ENCODE measurements around the gene ARPC5. TPM values are rescaled to one million over a fixed set of nuclear protein-coding genes. Genes with fewer than 3 reads are reported as not detected.
"Not testable (repeated sequence)": the region's sequence is repeated elsewhere in the genome, so short reads cannot be mapped to it uniquely, and the experiment has no call there.

Gene ARPC5
- total RNA-seq, 1 experiment from 2014 or later, result 156 TPM

GRCh38 chr1:183648042-183648441, 12.5 kb upstream of the ARPC5 start:
- no peak for DNase-seq (ENCODE audit: extremely low read depth, low read depth)

- no peak for DNase-seq (ENCODE audit: extremely low read depth, low read depth)
Measured at GRCh38 chr1:183646776-183647175, 11.2 kb upstream of the ARPC5 start.

- no peak for DNase-seq (ENCODE audit: extremely low read depth, low read depth)
Measured at GRCh38 chr1:183645531-183645930, 9.9 kb upstream of the ARPC5 start.

GRCh38 chr1:183642166-183642565, 6.6 kb upstream of the ARPC5 start:
- DNase-seq (ENCODE audit: extremely low read depth, low read depth), result no peak

- no peak for DNase-seq (ENCODE audit: extremely low read depth, low read depth)
Measured at GRCh38 chr1:183640193-183640592, 4.6 kb upstream of the ARPC5 start.

- no peak for DNase-seq (ENCODE audit: extremely low read depth, low read depth)
Measured at GRCh38 chr1:183638649-183639387, 3.2 kb upstream of the ARPC5 start.

GRCh38 chr1:183636783-183637182, 1.2 kb upstream of the ARPC5 start:
- DNase-seq (ENCODE audit: extremely low read depth, low read depth), result no peak

- DNase-seq (ENCODE audit: extremely low read depth, low read depth), result no peak
Measured at GRCh38 chr1:183636334-183636682, 725 bp upstream of the ARPC5 start.

GRCh38 chr1:183635099-183635605, 431 bp downstream of the ARPC5 start:
- DNase-seq (ENCODE audit: extremely low read depth, low read depth), result no peak

- no peak for DNase-seq (ENCODE audit: extremely low read depth, low read depth)
Measured at GRCh38 chr1:183634429-183635065, 1.0 kb downstream of the ARPC5 start.

- DNase-seq (ENCODE audit: extremely low read depth, low read depth), result peak; percentile 62
Measured at GRCh38 chr1:183633676-183634343, 1.8 kb downstream of the ARPC5 start.

GRCh38 chr1:183632964-183633363, 2.6 kb downstream of the ARPC5 start:
- no peak for DNase-seq (ENCODE audit: extremely low read depth, low read depth)

GRCh38 chr1:183632114-183632513, 3.5 kb downstream of the ARPC5 start:
- DNase-seq (ENCODE audit: extremely low read depth, low read depth), result no peak

GRCh38 chr1:183630748-183631147, 4.8 kb downstream of the ARPC5 start:
- DNase-seq (ENCODE audit: extremely low read depth, low read depth), result no peak

- DNase-seq (ENCODE audit: extremely low read depth, low read depth), result no peak
Measured at GRCh38 chr1:183628537-183628936, 7.0 kb downstream of the ARPC5 start.

GRCh38 chr1:183626236-183626635, 9.3 kb downstream of the ARPC5 start:
- not testable (repeated sequence) for DNase-seq (ENCODE audit: extremely low read depth, low read depth)

- DNase-seq (ENCODE audit: extremely low read depth, low read depth), result peak; percentile 83
Measured at GRCh38 chr1:183622884-183623785, 12.4 kb downstream of the ARPC5 start.

GRCh38 chr1:183622013-183622412, 13.6 kb downstream of the ARPC5 start:
- DNase-seq (ENCODE audit: extremely low read depth, low read depth), result no peak

GRCh38 chr1:183620311-183620710, 15.3 kb downstream of the ARPC5 start:
- DNase-seq (ENCODE audit: extremely low read depth, low read depth), result no peak

GRCh38 chr1:183619781-183620180, 15.8 kb downstream of the ARPC5 start:
- no peak for DNase-seq (ENCODE audit: extremely low read depth, low read depth)

GRCh38 chr1:183618202-183618601, 17.4 kb downstream of the ARPC5 start:
- DNase-seq (ENCODE audit: extremely low read depth, low read depth), result not testable (repeated sequence)

Data from NCI-H460 (cell line).